OCI-LY7 (cell line): ENCODE data around the gene MAPRE2.

Source experiments
- CTCF ChIP-seq: fragments of 200-600 bp; sonication (generic); conservative IDR thresholded peaks from 2 replicates; pipeline ENCODE4 v1.5.1; 2014; ENCODE audit warnings: mild to moderate bottlenecking, antibody characterized with exemption, low read length, moderate library complexity, mixed read lengths
- EZH2phosphoT487 ChIP-seq: fragments of 200-600 bp; sonication (generic); IDR thresholded peaks from 2 replicates; pipeline ENCODE4 v1.6.1; 2018; ENCODE audit warnings: low read depth, borderline replicate concordance, mild to moderate bottlenecking, mixed run types, antibody characterized with exemption, low read length, moderate library complexity, mixed read lengths

DNA sequence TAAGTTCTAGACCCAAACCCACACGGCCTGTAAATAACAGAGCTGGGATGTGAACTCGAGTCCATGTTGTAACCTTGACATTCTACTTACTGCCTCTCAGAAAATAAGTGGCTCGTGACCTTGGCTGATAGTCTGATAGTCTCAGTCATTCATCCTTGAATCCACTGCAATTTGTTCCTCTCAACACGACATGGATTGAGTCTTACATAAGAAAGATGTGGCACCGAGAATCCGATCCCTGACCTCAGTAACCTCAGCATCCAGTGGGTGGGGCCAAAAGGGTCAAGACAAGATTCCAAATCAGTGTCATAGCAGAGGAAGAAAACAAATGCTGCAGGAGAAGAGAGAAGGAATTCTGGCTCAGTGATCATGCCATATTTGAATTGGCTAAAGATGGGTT is 97.6 kb downstream of the MAPRE2 start:
- TF ChIP-seq CTCF (no peak), EZH2phosphoT487 (no peak)
